Right cardiac atrium (tissue), 5 donors: ENCODE measurements around the gene CCN2. TPM values are rescaled to one million over a fixed set of nuclear protein-coding genes. Genes with fewer than 3 reads are reported as not detected.
A peak's percentile ranks its signal among the peaks of the same experiment; 100 is the strongest.
"Not testable (repeated sequence)": the region's sequence is repeated elsewhere in the genome, so short reads cannot be mapped to it uniquely, and the experiment has no call there.

Experiments used
- ATAC-seq, 2 donors: fragments of 200-7000 bp; cut with Tn5 transposase; one replicate each; pipeline versions ENCODE4 v1.8.0 to v1.9.1; 2020; ENCODE audit warnings: moderate library complexity in 2 of 2, mild to moderate bottlenecking in 1 of 2
- DNase-seq, 3 donors: peaks; one replicate each; pipeline ENCODE4 v3.0.0-alpha.2; 2020
- H3K27ac ChIP-seq: one replicate; pipeline ENCODE4 v1.5.1; 2013; ENCODE audit warnings: mild to moderate bottlenecking, low read length, control low read depth, moderate library complexity
- H3K27me3 ChIP-seq: one replicate; pipeline ENCODE4 v1.6.1; 2013; ENCODE audit not compliant: control insufficient read depth, insufficient read depth
- H3K4me1 ChIP-seq: one replicate; pipeline ENCODE4 v1.6.1; 2013; ENCODE audit warnings: low read length; ENCODE audit not compliant: control insufficient read depth, insufficient read depth
- H3K4me3 ChIP-seq: one replicate; pipeline ENCODE4 v1.5.1; 2013; ENCODE audit warnings: low read length, control low read depth
- H3K9me3 ChIP-seq: one replicate; pipeline ENCODE4 v1.6.1; 2013; ENCODE audit warnings: low read length; ENCODE audit not compliant: control insufficient read depth
- WGBS: extraction: QIAGEN DNeasy Blood & Tissue Kit; methylation state at CpG from one replicate; pipeline ENCODE4 v1.1.7; 2013; 5-methylcytosine and 5-hydroxymethylcytosine counted together
- intact Hi-C, 4 donors: fragments of 100-400 bp; cut with DNase I; formaldehyde crosslinking; loops; one replicate each; pipeline versions ENCODE4 v1.11.0 to v1.14.0; 2022 to 2023
- polyA plus RNA-seq: library from polyadenylated mRNA; stranded (reverse); fragments of 200-250 nt; gene quantifications from one replicate; pipeline ENCODE4 v1.2.3, GENCODE V29; 2013
- total RNA-seq, 4 donors: library from RNA; stranded (reverse); fragmentation: NEBNext Ultra II Directional; extraction: Animal tissue kit (Norgen Biotek cat#: 25700); gene quantifications; one replicate each; pipeline ENCODE4 v1.2.1, GENCODE V29; 2021
- donor health status: healthy with polysubstance abuse.
- donor health status: DM: no; HTN: yes; CAD: no.
- donor health status: DM: no; HTN: no; CAD: no.
- donor health status: DM: no; HTN: yes; CAD: no; lungs with severe emphysema.
- donor health status: DM: yes; HTN: yes; CAD: no.

Gene CCN2
- total and polyA plus RNA-seq, 5 donors = 35.8 to 602 (median 65.3) TPM

GRCh38 chr6:131917318-131917717 is 33.9 kb downstream of the CCN2 start:
- DNase-seq (no peak), ATAC-seq (no peak)
- Histone ChIP-seq H3K9me3 (no peaks in the 10 kb centered on the region), H3K27ac (no peak overlapping the region), H3K4me1 (no peaks in the 10 kb centered on the region), H3K27me3 (no peaks in the 10 kb centered on the region), H3K4me3 (no peak overlapping the region)
- intact Hi-C loops = loop anchor here in 3 of 4 donors (5.0 to 10.0 kb wide), 4 partner anchors 113 to 305 kb away; partner anchors contain the start of gene ENPP1 (in 1 of the 3)
- 59% methylated on average over 2 of the region's 2 CpGs for WGBS

GRCh38 chr6:131916847-131917246 is 34.3 kb downstream of the CCN2 start:
- Histone ChIP-seq H3K4me3 (no peak overlapping the region), H3K9me3 (no peaks in the 10 kb centered on the region), H3K27me3 (no peaks in the 10 kb centered on the region), H3K4me1 (no peaks in the 10 kb centered on the region), H3K27ac (no peak overlapping the region)
- DNase-seq (no peak), ATAC-seq (no peak)
- intact Hi-C loops = loop anchor here in 3 of 4 donors (5.0 to 10.0 kb wide), 4 partner anchors 112 to 305 kb away; partner anchors contain the start of gene ENPP1 (in 1 of the 3)
- 86% methylated on average over 2 of the region's 2 CpGs for WGBS

GRCh38 chr6:131916091-131916796 is 34.9 kb downstream of the CCN2 start:
- not testable (repeated sequence) for H3K9me3 ChIP-seq, H3K4me3 ChIP-seq, H3K4me1 ChIP-seq, ATAC-seq, DNase-seq, H3K27me3 ChIP-seq, H3K27ac ChIP-seq
- WGBS = 97% methylated on average over 2 of the region's 2 CpGs
- intact Hi-C loops = loop anchor here in 3 of 4 donors (5.0 to 10.0 kb wide), 4 partner anchors 111 to 306 kb away; partner anchors contain the start of gene ENPP1 (in 1 of the 3)

- Histone ChIP-seq H3K27ac (no peak overlapping the region), H3K4me1 (no peaks in the 10 kb centered on the region), H3K4me3 (no peak overlapping the region), H3K27me3 (no peaks in the 10 kb centered on the region), H3K9me3 (no peaks in the 10 kb centered on the region)
- DNase-seq (peak in 2 of 3 donors; percentile 54 to 75), ATAC-seq (peak; percentile 66 to 76)
- WGBS = 29% methylated on average over 10 of the region's 10 CpGs
- intact Hi-C loops = loop anchor here (5.0 to 10.0 kb wide), 5 partner anchors 110 to 307 kb away; partner anchors contain the start of gene ENPP1 (in 1 of the 4)
Measured at GRCh38 chr6:131914967-131915751, 36.0 kb downstream of the CCN2 start.

GRCh38 chr6:131914234-131914633 is 36.9 kb downstream of the CCN2 start:
- intact Hi-C loops = loop anchor here in 3 of 4 donors (5.0 to 10.0 kb wide), 3 partner anchors 109 to 222 kb away; partner anchors contain the start of gene ENPP1 (in 1 of the 3)
- no peaks in the 10 kb centered on the region for H3K9me3 ChIP-seq
- no peak overlapping the region for H3K27ac ChIP-seq
- no peak overlapping the region for H3K4me3 ChIP-seq
- DNase-seq (no peak), ATAC-seq (no peak)
- H3K27me3 ChIP-seq = no peaks in the 10 kb centered on the region
- H3K4me1 ChIP-seq = no peaks in the 10 kb centered on the region
- 61% methylated on average over 1 of the region's 1 CpG for WGBS

GRCh38 chr6:131911951-131912350 is 39.2 kb downstream of the CCN2 start:
- WGBS = 57% methylated on average over 3 of the region's 3 CpGs
- Histone ChIP-seq H3K9me3 (no peaks in the 10 kb centered on the region), H3K4me1 (no peaks in the 10 kb centered on the region), H3K27ac (no peak overlapping the region), H3K27me3 (no peaks in the 10 kb centered on the region), H3K4me3 (no peak overlapping the region)
- ATAC-seq (no peak), DNase-seq (no peak)
- intact Hi-C loops = loop anchor here in 3 of 4 donors (5.0 to 10.0 kb wide), 3 partner anchors 107 to 220 kb away; partner anchors contain the start of gene ENPP1 (in 1 of the 3)

GRCh38 chr6:131910956-131911355 is 40.2 kb downstream of the CCN2 start:
- Histone ChIP-seq H3K4me3 (no peak overlapping the region), H3K4me1 (no peaks in the 10 kb centered on the region), H3K9me3 (no peaks in the 10 kb centered on the region), H3K27me3 (no peaks in the 10 kb centered on the region), H3K27ac (no peak overlapping the region)
- intact Hi-C loops = loop anchor here in 3 of 4 donors (5.0 to 10.0 kb wide), 3 partner anchors 106 to 219 kb away; partner anchors contain the start of gene ENPP1 (in 1 of the 3)
- no peak for ATAC-seq
- WGBS = 68% methylated on average over 4 of the region's 4 CpGs
- no peak for DNase-seq

- no peaks in the 10 kb centered on the region for H3K9me3 ChIP-seq
- H3K27me3 ChIP-seq = no peaks in the 10 kb centered on the region
- DNase-seq = no peak
- no peak overlapping the region for H3K27ac ChIP-seq
- intact Hi-C loops = loop anchor here in 3 of 4 donors (5.0 to 10.0 kb wide), 3 partner anchors 105 to 218 kb away; partner anchors contain the start of gene ENPP1 (in 1 of the 3)
- H3K4me3 ChIP-seq = no peak overlapping the region
- no peaks in the 10 kb centered on the region for H3K4me1 ChIP-seq
- ATAC-seq = no peak
- 88% methylated on average over 1 of the region's 1 CpG for WGBS
Measured at GRCh38 chr6:131910219-131910589, 41.0 kb downstream of the CCN2 start.

- DNase-seq = peak; percentile 53 to 75 (median 58)
- no peak overlapping the region for H3K4me3 ChIP-seq
- no peaks in the 10 kb centered on the region for H3K27me3 ChIP-seq
- H3K27ac ChIP-seq = no peak overlapping the region
- no peaks in the 10 kb centered on the region for H3K9me3 ChIP-seq
- peak in 1 of 2 donors; percentile 84 for ATAC-seq
- intact Hi-C loops = loop anchor here (5.0 to 10.0 kb wide), 4 partner anchors 105 to 217 kb away; partner anchors contain the start of gene ENPP1 (in 1 of the 4)
- no peaks in the 10 kb centered on the region for H3K4me1 ChIP-seq
- WGBS = 67% methylated on average over 4 of the region's 4 CpGs
Measured at GRCh38 chr6:131909408-131910218, 41.6 kb downstream of the CCN2 start.

- intact Hi-C loops = loop anchor here in 1 of 4 donors (5.0 kb wide), 1 partner anchor 211 kb away; no protein-coding TSS in a partner anchor
- WGBS = 73% methylated on average over 3 of the region's 3 CpGs
- H3K4me3 ChIP-seq, H3K27me3 ChIP-seq, DNase-seq, H3K4me1 ChIP-seq, H3K27ac ChIP-seq, H3K9me3 ChIP-seq, ATAC-seq: not testable (repeated sequence)
Measured at GRCh38 chr6:131908787-131909186, 42.4 kb downstream of the CCN2 start.
